HG02588 (cell line): Measurements from ENCODE around the gene SLC6A3.
A peak's percentile ranks its signal among the peaks of the same experiment; 100 is the strongest.

Source experiments
- ATAC-seq: cut with Tn5 transposase; IDR thresholded peaks from one replicate; pipeline ENCODE4 v1.9.1; 2021; ENCODE audit warnings: mild to moderate bottlenecking, moderate library complexity; ENCODE audit not compliant: unreplicated experiment

Gene SLC6A3

DNA sequence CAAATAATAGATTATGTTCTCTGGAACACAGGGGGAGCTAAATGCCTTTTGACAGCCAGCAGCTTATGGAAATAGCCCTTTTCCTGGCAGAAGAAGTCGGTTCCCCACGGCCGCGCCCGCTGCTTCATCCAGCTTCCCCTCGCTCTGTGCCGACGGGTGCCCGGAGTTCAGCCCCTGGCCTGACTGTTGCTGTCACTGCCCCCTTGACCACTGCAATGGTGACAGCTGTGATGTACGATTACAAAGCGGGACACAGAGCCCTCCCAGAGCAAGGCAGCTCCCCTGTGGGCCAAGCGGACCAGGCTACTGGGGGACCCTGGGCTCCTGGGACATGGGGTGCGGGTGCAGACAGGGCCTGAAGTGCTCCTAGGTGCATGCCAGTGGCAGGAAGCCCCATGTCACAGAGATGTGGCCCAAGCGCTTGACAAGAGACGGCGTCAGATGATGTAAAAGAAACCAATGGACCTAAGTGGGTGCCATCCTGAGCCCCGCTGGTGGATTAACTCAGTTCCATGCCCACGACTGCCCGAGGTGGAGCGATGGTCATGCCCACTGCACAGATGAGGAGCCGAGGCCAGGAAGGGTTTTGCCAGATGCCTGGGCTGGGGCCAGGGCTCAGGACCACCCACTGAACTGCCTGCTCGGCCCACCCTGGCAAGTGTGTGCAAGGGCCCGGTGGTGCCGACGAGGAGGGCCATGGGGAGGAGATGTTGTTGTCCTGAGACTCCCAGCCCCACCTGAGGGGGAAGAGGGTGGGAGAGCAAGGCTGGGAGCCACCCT lies 87.1 kb downstream of the SLC6A3 start:
- no peak for ATAC-seq

DNA sequence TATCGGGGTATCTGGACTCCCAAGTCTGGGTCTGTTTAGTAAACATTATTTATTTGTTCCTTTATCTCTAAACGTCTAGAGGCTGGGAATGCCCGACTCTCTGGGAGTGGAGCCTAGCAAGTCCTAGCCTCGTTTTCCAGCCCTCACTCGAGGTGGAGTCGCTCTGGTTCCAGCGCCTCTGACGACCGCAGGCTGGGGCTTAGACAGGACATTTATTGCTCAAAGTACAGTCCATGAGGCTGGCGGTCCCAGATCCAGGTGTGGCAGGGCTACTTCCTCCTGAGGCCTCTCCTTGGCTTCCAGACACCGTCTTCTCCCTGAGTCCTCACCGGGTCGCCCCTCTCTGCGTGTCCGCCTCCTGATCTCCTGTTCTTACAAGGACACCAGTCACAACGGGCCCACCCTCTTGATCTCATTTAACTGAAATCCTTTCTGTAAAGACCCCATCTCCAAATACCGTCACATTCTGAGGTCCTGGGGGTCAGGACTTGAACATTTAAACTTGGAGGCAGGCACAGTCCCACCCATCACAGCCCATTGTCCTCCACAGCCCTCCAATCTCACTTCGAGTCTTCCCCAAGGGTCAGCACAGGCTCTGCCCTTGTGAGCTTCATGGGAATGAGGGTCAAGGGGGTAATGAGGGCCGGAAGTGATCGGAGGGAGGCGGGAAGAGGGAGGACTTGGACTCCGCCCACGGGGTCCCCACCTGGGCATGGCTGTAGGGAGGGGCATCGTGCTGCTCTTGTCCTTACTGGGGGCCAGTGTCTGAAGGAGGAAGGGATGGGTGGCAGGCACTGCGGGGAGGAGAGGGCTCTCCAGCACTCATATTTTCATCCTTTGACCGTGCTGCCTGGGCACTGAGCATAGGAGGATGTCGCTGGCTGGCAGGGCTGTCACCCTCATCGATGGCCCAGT lies 88.1 kb downstream of the SLC6A3 start:
- no peak for ATAC-seq

DNA sequence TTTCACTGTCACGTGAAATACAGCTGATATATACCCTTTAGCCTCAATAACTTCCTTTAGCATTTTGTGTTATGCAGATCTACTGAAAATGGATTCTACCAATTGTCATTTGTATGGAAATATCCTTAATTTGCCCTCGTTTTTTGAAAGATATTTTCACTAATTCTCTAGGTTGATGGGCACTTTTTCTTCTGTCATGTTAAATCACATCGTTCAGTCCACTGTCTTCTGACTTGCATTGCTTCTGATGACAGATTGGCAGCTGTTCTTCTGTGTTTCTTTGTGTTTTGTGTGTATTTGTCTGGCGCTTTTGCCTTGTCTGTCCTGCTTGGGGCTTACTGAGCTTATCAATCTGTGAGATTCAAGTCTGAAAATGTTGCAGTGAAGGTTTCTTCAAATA lies 90.7 kb downstream of the SLC6A3 start:
- no peak for ATAC-seq

DNA sequence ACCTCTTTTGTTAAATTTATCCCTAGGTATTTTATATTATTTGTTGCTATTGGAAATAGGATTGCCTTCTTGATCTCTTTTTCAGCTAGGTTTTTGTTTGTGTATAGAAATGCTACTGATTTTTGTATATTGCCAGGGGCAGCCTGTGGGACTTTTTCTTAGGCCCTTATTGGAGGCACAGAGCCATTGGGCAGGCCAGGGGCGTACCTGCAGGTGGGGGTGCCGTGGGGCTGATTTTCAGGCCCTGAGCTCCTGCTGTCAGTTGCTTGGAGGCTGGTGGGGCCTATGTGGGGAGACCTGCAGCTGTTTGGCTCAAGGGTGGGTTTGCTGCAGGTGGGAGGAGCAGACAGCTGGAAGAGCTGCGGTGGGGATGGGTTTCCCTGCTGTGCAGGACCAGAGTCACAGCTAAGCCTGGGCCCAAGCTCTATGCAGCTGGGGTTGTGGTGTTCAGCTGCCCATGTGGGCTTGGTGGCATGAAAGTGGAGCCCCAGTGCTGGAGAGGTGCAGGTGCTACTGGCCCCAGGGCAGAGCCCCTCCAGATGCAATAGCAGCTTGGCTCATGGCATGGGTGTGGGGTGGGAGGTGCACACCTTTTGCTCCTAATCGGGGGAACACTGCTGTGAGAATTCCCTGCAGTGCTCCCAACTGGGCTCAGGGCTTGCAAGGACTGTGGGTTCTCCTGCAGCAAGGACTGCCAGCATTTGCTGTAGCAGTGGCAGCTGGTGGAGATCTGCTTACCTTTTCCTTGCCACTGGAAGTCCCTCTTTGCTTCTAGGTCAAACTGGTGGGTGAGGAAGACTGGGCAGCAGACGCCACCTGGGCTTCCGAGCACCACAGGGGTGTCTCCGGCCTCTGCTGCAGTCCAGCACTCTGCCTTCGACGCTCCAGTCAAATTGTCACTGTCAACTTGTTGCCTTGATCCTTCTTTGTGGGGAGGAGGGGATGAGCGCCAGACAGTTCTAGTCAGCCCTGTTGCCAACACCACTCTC lies 92.7 kb downstream of the SLC6A3 start:
- ATAC-seq = no peak

DNA sequence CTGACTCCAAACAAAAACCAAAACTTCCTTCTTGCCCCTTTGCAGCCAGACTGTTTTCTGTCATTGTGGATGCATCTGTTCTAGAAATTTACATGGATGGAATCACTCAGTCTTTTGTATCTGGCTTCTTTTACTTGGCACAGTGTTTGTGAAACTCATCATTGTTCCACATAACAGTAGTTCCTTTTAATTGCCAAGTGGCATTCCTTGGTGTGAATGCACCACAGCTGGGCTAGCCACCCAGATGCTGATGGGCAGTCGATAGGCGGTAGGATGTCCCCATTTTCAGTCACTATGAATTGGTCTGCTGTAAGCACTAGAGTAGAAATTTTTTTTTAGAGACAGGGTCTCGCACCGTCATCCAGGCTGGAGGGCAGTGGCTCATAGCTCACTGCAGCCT lies 94.1 kb downstream of the SLC6A3 start:
- no peak for ATAC-seq

DNA sequence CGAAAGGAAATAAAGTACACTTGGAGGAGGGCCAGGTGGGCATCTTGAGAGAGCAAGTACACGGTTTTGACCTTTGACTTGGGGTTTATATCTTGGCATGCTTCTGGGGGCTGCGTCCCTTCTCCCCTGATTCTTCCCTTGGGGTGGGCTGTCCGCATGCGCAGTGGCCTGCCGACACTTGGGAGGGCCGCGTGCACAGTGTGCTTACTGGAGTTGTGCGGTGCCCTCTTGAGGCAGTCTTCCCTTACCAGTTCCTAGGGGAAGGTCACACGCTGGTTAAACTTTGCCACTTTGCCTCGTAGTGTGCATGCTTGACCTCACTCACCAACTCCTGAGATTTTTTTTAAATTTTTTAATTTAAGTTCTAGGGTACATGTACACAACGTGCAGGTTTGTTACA lies 96.0 kb downstream of the SLC6A3 start:
- ATAC-seq = no peak

DNA sequence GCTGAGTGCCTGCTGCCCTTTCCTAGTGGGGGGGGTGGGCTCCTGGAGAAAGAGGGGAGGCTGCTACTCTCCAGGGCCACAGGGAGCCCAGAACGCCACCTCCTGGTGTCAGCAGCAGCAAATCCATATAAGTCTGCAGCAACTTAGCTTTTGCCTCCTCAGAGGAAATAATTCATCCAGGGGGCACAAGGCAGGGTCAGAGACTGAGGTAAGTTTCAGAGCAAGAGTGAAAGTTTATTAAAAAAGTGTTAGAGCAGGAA lies 96.3 kb downstream of the SLC6A3 start:
- no peak for ATAC-seq

DNA sequence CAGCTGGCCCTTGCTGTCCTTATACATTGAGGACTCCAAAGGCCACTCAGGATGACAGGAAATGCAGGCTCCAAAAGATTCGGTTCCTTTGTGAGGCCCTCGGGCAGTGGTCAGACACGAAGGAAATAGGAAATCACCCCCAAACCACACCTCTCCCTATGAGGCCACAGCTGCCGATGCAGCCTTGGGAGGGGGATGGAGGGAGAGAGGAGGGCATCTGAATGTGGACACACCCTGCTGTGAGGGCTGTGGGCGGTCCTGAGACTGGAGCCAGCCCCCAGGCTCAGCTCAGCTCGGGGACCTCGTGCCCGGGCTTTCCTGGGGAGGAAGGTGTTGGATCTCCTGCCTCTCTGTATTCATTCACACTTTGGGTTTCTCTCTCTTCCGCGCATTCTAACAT lies 97.7 kb downstream of the SLC6A3 start:
- ATAC-seq = no peak

DNA sequence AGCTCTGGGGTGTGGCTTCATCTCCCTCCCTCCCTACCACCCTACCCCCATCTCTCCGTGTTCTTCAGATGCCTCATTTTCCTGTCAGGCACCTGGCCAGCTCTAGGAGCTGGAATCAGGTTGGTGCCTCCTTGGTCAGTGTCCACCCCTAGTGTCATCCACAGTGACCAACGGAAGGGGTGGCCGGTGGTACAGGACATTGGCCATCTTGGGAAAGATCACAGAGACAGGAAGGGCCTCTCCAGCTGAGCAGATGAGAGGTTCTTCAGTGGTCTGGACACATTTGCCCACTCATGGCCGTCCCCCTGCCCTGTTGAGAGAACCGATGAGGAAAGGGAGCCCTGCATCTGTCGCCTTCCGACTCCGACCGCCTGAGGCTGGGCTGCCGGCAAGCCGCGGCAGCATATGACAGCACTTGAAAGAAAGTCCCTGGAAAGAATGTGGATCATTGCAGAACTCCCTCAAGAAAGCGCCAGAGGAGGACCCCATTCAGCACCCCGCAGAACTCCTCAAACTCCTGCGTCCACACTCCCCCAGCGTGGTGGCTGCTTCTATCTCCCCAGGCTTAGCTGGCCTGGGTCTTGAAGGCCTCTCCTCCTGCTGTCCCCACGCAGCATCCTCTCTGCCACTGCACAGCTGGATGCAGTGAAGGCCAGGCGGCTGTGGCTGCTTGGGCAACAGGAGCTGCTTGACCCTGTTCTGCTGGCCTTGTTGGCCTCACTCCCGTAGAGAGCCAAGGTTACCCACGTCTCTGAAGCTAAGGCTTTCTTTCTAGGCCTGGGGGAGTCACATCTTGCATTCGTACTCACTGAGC lies 98.4 kb downstream of the SLC6A3 start:
- ATAC-seq = no peak

DNA sequence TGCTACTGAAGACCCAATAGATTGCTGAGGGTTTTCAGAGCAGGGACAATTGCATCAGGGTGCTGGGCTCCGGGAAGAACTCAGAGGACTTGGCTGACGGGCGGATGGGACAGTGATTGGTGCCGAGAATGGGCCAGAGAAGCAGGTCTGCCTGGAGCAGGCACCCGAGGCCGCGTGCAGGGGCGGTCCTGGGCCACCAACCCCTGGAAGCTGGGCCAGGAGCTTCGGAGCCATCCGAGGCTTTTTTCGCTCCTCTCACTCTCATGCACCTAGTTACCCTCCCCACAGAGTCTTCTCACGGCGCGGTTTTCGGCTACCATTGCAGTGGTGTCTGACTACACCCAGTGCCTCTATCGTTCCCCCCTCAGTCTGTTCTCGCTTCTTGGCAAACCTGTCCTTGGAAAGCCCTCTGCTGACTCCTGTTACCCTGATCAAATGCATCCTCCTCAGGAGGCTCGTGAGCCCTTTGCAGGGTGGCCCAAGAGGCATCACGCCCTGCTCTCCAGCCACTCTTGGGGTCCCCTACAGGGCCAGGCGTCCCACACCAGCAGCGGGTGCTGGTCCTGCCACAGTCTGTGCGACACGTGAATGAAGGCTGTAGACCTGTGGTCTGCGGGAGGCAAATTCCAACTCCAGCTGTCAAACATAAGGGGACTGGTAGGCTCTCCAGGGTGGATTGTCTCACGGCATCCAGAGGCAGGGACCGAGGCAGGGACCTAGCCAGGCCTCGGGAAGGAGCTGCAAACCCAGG lies 99.2 kb downstream of the SLC6A3 start:
- ATAC-seq = no peak

DNA sequence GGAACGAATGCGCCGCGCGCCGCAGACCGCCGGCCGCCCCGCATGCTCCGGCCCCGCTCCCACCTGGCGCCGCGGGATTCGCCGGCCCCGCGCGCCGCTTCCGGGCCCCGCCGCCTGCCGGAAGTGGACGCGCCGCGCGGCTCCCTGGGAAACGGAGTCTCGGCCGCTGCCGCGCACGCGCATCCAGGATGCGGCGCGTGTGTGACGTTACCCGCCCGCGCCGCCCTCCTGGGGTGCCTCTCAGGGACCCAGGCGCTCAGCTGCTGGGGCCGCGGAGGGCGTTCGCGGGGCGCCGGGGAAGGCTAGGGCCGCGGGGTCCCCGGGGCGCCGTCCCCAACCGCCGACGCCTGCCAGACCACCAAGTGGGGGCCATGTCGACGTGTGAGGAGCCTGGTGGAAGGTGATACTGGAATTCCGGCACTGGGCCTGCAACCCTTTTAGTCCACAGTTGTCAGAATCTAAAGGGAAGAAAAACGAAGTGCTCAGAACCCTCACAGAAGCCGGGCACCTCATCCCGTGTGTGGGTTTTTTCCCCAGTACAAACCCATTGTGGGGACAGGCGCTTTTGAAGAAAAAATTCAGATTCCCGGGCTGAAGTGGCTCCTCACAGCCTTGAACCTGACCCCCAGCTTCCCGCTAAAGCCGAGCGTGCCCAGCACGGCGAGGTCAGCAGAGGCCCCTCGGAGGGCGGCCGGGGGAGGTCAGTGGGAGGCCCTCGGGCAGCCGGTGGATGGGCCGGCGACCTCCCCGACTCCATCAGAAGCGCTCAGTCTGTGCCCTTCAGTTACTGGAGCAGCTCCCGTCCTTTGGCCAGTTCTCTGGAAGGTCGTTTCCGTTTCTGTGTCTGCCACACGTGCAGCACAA lies 100.0 kb downstream of the SLC6A3 start, which contains the start of gene CLPTM1L:
Gene CLPTM1L, minus strand, starts transcription at position 125 of the 864 bp plus-strand sequence. CDS start 258 bp downstream, outside the sequence.
- peak; percentile 77 for ATAC-seq

DNA sequence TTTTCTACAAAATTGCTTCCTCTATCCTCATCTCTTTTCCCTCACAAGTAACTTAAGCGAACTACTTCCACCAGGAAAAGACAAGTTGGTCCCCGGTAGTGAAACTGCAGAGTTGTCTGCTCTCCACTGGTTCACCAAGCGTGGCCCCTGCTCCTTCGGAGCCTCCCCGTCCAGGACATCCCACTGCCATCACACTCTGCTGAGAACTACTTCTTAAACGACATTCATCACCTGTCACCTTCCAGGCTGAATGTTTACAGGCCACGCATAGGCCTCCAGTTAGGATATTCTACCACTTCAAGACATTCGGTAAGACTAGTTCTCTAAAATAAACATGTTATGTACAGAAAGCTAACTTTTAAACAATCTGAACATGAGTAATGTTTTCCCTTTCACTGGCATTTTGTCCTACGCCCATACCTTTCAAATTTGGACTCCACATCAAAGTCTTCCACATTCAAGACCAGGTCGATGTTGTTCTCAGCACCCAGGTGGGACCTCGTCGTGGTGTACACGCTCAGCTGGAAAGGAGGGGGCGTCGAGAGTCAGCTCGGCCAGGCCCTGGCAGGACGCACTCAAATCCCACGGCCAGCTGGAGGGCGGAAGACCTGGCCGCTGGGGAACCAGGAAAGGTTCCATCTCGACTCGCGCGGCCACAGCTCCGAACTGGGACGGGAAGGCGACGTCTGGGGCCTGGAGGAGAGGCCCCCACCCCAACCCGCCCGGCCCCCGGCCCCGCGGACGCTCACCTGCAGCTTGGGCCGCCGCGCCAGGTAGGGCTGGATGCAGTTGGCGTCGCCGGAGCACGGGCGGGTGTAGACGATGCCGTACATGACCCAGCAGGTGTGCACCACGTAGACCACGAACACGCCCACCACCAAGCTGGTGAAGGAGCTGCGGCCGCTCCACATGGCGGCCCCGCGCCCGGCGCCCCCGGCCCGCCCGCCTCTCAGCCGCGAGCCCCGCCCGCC lies 101.0 kb downstream of the SLC6A3 start:
- ATAC-seq = peak; percentile 29

DNA sequence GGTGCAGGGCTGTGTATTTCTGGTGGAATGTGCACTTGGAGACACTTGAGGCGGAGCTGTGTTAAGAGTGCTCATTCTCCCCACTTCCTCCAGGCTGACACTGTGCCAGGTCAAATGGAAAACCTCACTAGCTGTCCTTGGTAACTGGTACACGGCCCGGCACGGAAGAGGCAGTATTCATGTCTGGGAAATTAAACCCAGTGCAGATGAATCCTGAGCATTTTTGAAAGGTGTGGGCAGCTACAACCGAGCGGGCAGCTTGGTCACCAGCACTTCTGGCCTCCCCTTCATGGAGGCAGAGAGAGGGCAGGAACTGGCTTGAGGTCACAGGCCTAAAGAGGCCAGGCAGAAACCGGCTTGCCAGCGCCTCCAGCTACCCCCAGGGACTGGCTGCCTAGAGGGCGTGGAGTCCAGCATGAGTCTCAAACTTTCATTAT lies 101.9 kb downstream of the SLC6A3 start:
- no peak for ATAC-seq
